A549 treated with AZD2906 at 1 μM for 4 hours (cell line): ENCODE data around the gene MRGPRD. TPM values are rescaled to one million over a fixed set of nuclear protein-coding genes. Genes with fewer than 3 reads are reported as not detected.

Experiments
- total RNA-seq: library from RNA; stranded (reverse); fragments of 200-300 nt; extraction: Qiagen RNA extraction; gene quantifications from 5 replicates; pipeline ENCODE4 v1.2.3, GENCODE V29; 2022

The MRGPRD gene
- not detected in 5 replicates for total RNA-seq

GRCh38 chr11:68980776-68981065, at the start of gene MRGPRD:
TSS of gene MRGPRD (minus strand) at chr11:68980986. CDS start at chr11:68980986, 0 bp downstream.

GRCh38 chr11:69013009-69013951, 32.5 kb upstream of the MRGPRD start, which contains the start of gene MRGPRF:
TSS of gene MRGPRF (minus strand) at chr11:69013246. CDS start at chr11:69009901, 3,345 bp downstream.

Other genes with a start within 250 kb of the MRGPRD start
- 3.7 to 6.6 TPM (median 5.3 TPM) in 5 replicates for gene TESMIN, start 229.5 kb downstream of the MRGPRD start, total RNA-seq
- 28.4 to 32.1 TPM (median 30.9 TPM) in 5 replicates for gene CPT1A, start 139.1 kb downstream of the MRGPRD start, total RNA-seq
- gene MRPL21, start 77.2 kb downstream of the MRGPRD start, total RNA-seq = 119 to 139 TPM (median 132 TPM) in 5 replicates
- gene IGHMBP2, start 77.1 kb downstream of the MRGPRD start, total RNA-seq = 12.6 to 14.6 TPM (median 13.9 TPM) in 5 replicates
- 0.07 TPM in 3 of 5 replicates, not detected in the others for gene MRGPRF, start 32.3 kb upstream of the MRGPRD start, total RNA-seq
- gene TPCN2, start 67.9 kb upstream of the MRGPRD start, total RNA-seq = 10.0 to 13.9 TPM (median 12.9 TPM) in 5 replicates
- 0.05 to 0.06 TPM (median 0.05 TPM) in 4 of 5 replicates, not detected in the other for gene SMIM38, start 174.9 kb upstream of the MRGPRD start, total RNA-seq